A549 (cell line): ENCODE measurements around the gene BORCS6. TPM values are rescaled to one million over a fixed set of nuclear protein-coding genes. Genes with fewer than 3 reads are reported as not detected.

ENCODE experiments used
- ATAC-seq, 2 experiments: fragments of 200-7000 bp in 1 of 2; fragments of >200 bp in 1 of 2; cut with Nextera tagmentation in 1 of 2; cut with Tn5 transposase in 1 of 2; 3 replicates each; pipeline versions ENCODE4 v1.8.0 to v1.9.1; 2018 to 2020; ENCODE audit warnings: mild to moderate bottlenecking in 1 of 2, moderate library complexity in 1 of 2
- CTCF ChIA-PET: fragments of 300-600 bp; sonication (Branson Sonifier 250); formaldehyde crosslinking; extraction: SDS; loops from one replicate; lab custom pipeline; 2021; ENCODE audit warnings: antibody characterized with exemption, inconsistent platforms; lab: Yijun Ruan, JAX
- POLR2A ChIA-PET: fragments of 350-600 bp; formaldehyde crosslinking; extraction: SDS; loops from one replicate; lab custom pipeline; 2021; ENCODE audit warnings: antibody characterized with exemption, inconsistent platforms; lab: Yijun Ruan, JAX
- DNase-seq, 2 experiments: peaks; one replicate each; pipeline versions ENCODE4 v3.0.0 to v3.0.0-alpha.2; 2011 to 2016; ENCODE audit warnings: low read depth in 1 of 2, low spot score in 1 of 2
- FAIRE-seq: peaks from 2 replicates; lab custom pipeline; 2011; peaks lifted over from hg19 to GRCh38; lab: Jason Lieb, UNC
- H3K27ac ChIP-seq, 2 experiments: fragments of >200 bp; sonication (Bioruptor Twin); formaldehyde crosslinking; 3 replicates each; pipeline ENCODE4 v1.5.1; 2016 to 2017
- H3K4me1 ChIP-seq: fragments of >200 bp; sonication (Bioruptor Twin); formaldehyde crosslinking; 3 replicates; pipeline ENCODE4 v1.6.1; 2016
- H3K4me2 ChIP-seq: fragments of >200 bp; sonication (Bioruptor Twin); formaldehyde crosslinking; 3 replicates; pipeline ENCODE4 v1.6.1; 2016
- H3K4me3 ChIP-seq: fragments of >200 bp; sonication (Bioruptor Twin); formaldehyde crosslinking; 3 replicates; pipeline ENCODE4 v1.5.1; 2016
- H3K9me3 ChIP-seq: fragments of >200 bp; sonication (Bioruptor Twin); formaldehyde crosslinking; 3 replicates; pipeline ENCODE4 v1.6.1; 2016
- CBX2 ChIP-seq: fragments of 200-600 bp; sonication (generic); IDR thresholded peaks from 2 replicates; pipeline ENCODE4 v1.6.1; 2016; ENCODE audit warnings: low read depth, mild to moderate bottlenecking, borderline replicate concordance
- CEBPB ChIP-seq, 2 experiments: fragments of >200 bp in 1 of 2; sonication (Bioruptor Twin) in 1 of 2; formaldehyde crosslinking in 1 of 2; IDR thresholded peaks; 2 replicates each; pipeline ENCODE4 v1.6.1; 2012 to 2016
- EHMT2 ChIP-seq: fragments of 200-600 bp; sonication (generic); IDR thresholded peaks from 2 replicates; pipeline ENCODE4 v1.6.1; 2016; ENCODE audit warnings: antibody characterized with exemption, low read depth, mild to moderate bottlenecking, moderate library complexity
- FOSL2 ChIP-seq, 2 experiments: fragments of 450-650 bp in 1 of 2; fragments of >200 bp in 1 of 2; sonication (Bioruptor Twin) in 1 of 2; formaldehyde crosslinking; IDR thresholded peaks; 2 replicates each; pipeline versions ENCODE4 v1.5.0 to v1.6.1; 2016 to 2020; ENCODE audit warnings: mild to moderate bottlenecking in 1 of 2, moderate library complexity in 1 of 2
- HEYL ChIP-seq: fragments of 250-450 bp; sonication (Bioruptor Pico); IDR thresholded peaks from 2 replicates; pipeline ENCODE4 v1.8.0; 2021; ENCODE audit warnings: mild to moderate bottlenecking, moderate library complexity
- JUN ChIP-seq, 2 experiments: fragments of >200 bp; sonication (Bioruptor Twin); formaldehyde crosslinking; IDR thresholded peaks; 2 replicates in 1 of 2; 3 replicates in 1 of 2; pipeline ENCODE4 v1.6.1; 2016 to 2017
- KDM5A ChIP-seq: fragments of 200-600 bp; sonication (generic); IDR thresholded peaks from 2 replicates; pipeline ENCODE4 v1.6.1; 2016; ENCODE audit warnings: antibody characterized with exemption, mild to moderate bottlenecking
- MAFK ChIP-seq: fragments of 450-650 bp; IDR thresholded peaks from 2 replicates; pipeline ENCODE4 v1.6.1; 2014; ENCODE audit not compliant: partially characterized antibody
- PHF8 ChIP-seq: fragments of 200-600 bp; sonication (generic); IDR thresholded peaks from 2 replicates; pipeline ENCODE4 v1.6.1; 2016; ENCODE audit warnings: low read depth, mild to moderate bottlenecking, antibody characterized with exemption, moderate library complexity, borderline replicate concordance
- POLR2A ChIP-seq: IDR thresholded peaks from 2 replicates; pipeline ENCODE4 v1.6.1; 2012; ENCODE audit warnings: mild to moderate bottlenecking, low read length
- RARB ChIP-seq: fragments of 250-450 bp; sonication (Bioruptor Pico); IDR thresholded peaks from 2 replicates; pipeline ENCODE4 v1.8.0; 2021; ENCODE audit warnings: mild to moderate bottlenecking, moderate library complexity
- SMC3 ChIP-seq: fragments of >200 bp; sonication (Bioruptor Twin); formaldehyde crosslinking; IDR thresholded peaks from 3 replicates; pipeline ENCODE4 v1.6.1; 2018; ENCODE audit warnings: inconsistent platforms
- SREBF2 ChIP-seq: fragments of 450-650 bp; IDR thresholded peaks from 2 replicates; pipeline ENCODE4 v1.6.1; 2014; ENCODE audit warnings: mild to moderate bottlenecking, moderate library complexity
- TP53 ChIP-seq: fragments of 250-450 bp; sonication (Bioruptor Pico); IDR thresholded peaks from 2 replicates; pipeline ENCODE4 v1.5.0; 2021; ENCODE audit warnings: mild to moderate bottlenecking, moderate library complexity
- ZC3H11A ChIP-seq: fragments of 450-650 bp; IDR thresholded peaks from 2 replicates; pipeline ENCODE4 v1.6.1; 2014; ENCODE audit warnings: antibody characterized with exemption, mild to moderate bottlenecking
- WGBS: methylation state at CpG from one replicate; pipeline ENCODE4 v1.1.6; 2017; ENCODE audit errors: missing lambda C conversion rate; 5-methylcytosine and 5-hydroxymethylcytosine counted together
- polyA plus RNA-seq, 4 experiments: library from polyadenylated mRNA; depleted of rRNA in 3 of 4; stranded (reverse); fragments of >200 nt; fragmentation: RNase III in 1 of 4; extraction: RNeasy Plus Mini Kit Qiagen cat#74134 plus additional on column Dnase treatment in 1 of 4; gene quantifications; 2 replicates in 3 of 4; 3 replicates in 1 of 4; pipeline ENCODE4 v1.2.3, GENCODE V29; 2011 to 2017
- TF ChIP-seq, protein P1 (sequence below): IDR thresholded peaks from 2 replicates; pipeline ENCODE4 v1.6.1; 2012
- TF ChIP-seq, protein P2 (sequence below): IDR thresholded peaks from 2 replicates; pipeline ENCODE4 v1.6.1; 2012; ENCODE audit warnings: low read depth, borderline replicate concordance
- TF ChIP-seq, protein P3 (sequence below): fragments of >200 bp; sonication (Bioruptor Twin); formaldehyde crosslinking; IDR thresholded peaks from 3 replicates; pipeline ENCODE4 v1.6.1; 2016
- TF ChIP-seq, protein P4 (sequence below): fragments of 250-450 bp; sonication (Bioruptor Pico); IDR thresholded peaks from 2 replicates; pipeline ENCODE4 v1.5.0; 2020; ENCODE audit warnings: low read depth, mild to moderate bottlenecking, moderate library complexity

The BORCS6 gene
- polyA plus RNA-seq, 2 of the 4 experiments (the other 2 are of a cell fraction), result 3.0 to 6.6 TPM

DNA sequence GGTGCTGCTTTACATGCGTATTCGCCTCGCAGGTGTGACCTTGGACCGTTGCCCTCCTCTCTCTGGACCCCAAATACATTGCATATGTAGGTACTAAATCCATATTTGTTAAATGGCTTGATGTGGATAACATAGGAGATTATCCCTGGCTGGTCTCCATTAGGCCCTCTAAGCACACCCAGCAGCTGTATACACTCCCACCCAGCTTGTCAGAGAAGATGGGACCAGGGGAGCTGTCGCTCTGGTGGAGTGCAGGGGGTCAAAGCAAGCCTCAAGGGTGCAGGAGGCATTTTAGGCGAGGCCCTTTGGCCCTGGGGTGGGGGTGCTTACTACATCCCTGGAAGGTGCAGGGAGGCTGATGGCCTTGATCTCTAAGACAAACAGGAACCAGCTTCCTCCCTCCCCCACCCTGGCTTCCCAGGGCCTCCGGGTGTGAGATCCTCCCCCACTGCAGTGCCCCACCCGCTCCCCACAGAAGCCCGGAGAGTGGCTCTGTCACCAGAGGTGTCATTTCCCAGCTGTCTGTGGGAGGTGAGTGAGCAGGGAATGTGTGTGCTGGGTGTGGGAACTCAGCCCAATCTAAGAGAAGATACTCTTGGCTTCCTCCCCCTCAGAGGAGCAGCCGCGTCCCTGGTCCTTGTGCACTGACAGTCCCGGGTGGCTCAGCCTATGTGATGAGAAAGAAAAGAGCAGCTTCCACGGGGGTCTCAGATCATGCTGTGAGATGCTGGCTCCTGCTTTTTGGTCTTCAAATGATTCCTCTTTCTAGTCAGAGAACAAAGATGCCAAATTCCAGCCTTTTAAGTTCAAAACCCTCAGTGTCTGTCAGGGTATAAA lies 25.8 kb downstream of the BORCS6 start:
- Histone ChIP-seq H3K27ac (peak overlapping the region; percentile 92 to 98), H3K4me3 (no peak overlapping the region)
- no peak for FAIRE-seq
- DNase-seq, result peak; percentile 48 to 76
- ChIA-PET CTCF (interaction anchor here (0.8 to 7.5 kb wide), 6 partner anchors 9 to 90 kb away, joined by 3 to 116 read pairs (median 6); partner anchors contain the start of genes ALOXE3 and HES7), POLR2A (interaction anchor here (0.6 to 1.5 kb wide), 3 partner anchors 9 to 285 kb away, joined by 3 to 22 read pairs (median 3); no protein-coding TSS in a partner anchor)
- 26% methylated on average over 11 of the region's 13 CpGs for WGBS
- TF ChIP-seq JUN (IDR thresholded peaks at IDR 0.05), result 0 out of 5 replicates have a peak, but pooled peaks of 1 of the 2 experiments have one; percentile 49
- TF ChIP-seq, protein P1, sequence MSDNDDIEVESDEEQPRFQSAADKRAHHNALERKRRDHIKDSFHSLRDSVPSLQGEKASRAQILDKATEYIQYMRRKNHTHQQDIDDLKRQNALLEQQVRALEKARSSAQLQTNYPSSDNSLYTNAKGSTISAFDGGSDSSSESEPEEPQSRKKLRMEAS, result 0 out of 2 replicates have a peak, but pooled peaks have one; percentile 35
- no peak for TF ChIP-seq EHMT2
- TF ChIP-seq, all 56 proteins: peak for 2
- Histone ChIP-seq H3K4me2 (peak overlapping the region; percentile 85), H3K9me3 (no peaks in the 10 kb centered on the region), H3K4me1 (peaks cover 34% of the 10 kb centered on the region)
- ATAC-seq, result peak; percentile 33 to 57; a peak in 5 of 6 replicates

DNA sequence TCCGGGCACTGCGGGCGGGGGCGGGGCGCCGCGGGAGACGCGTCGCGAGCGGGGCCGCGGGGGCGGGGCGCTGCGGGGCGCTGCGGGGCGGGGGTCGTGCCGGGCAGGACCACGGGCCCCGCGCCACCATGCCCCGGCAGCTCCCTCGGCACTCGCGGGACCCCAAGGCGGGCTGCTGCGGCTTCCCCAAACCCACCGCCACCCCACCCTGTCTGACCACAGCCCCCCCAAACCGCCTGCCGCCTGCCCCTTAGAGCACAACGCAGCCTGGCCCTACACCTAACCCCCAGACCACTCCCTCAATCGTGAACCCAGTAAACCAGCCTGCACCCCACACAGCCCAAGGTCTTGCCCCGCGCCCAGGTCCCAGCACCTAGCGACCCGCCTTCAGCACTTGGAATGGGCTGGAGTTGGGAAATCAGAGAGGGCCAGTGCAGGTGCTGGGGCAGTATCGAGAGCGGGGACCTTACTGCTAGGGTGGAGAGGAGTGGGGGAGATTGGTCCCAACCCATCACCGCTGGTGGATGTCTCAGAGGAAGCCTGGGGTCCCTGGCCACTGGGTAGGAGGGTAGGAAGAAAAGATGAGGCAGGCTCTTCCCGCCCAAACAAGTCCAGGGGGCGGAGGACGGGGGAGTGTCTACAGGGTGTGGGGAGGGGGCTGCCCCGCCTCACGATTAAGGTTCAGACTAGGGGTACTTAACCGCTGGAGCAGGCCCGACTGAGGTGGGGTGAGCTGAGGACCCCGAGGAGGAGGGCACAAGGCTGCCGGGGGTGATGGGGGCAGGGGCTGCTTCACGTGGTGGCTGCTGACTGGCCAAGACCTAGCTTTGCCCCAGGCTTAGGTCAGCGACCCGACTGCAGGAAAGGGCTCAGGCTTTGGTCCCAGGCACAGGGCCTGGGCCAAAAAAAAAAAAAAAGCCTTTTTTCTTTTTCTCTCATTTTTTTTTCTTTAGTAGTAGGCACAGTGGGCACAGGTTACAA lies 26.7 kb downstream of the BORCS6 start:
- DNase-seq (peak in 1 of 2 experiments; percentile 46), FAIRE-seq (no peak), ATAC-seq (peak; percentile 39 to 52)
- H3K9me3 ChIP-seq, result no peaks in the 10 kb centered on the region
- peak overlapping the region; percentile 85 for H3K4me2 ChIP-seq
- peak overlapping the region; percentile 92 to 98 for H3K27ac ChIP-seq
- ChIA-PET POLR2A (interaction anchor here (0.6 to 1.5 kb wide), 4 partner anchors 10 to 284 kb away, joined by 3 to 22 read pairs (median 3); no protein-coding TSS in a partner anchor), CTCF (interaction anchor here (0.6 to 19.5 kb wide), 7 partner anchors 10 to 89 kb away, joined by 3 to 601 read pairs (median 6); partner anchors contain the start of genes ALOXE3 and HES7)
- TF ChIP-seq, protein P1, result peak; percentile 46
- TF ChIP-seq, protein P2, sequence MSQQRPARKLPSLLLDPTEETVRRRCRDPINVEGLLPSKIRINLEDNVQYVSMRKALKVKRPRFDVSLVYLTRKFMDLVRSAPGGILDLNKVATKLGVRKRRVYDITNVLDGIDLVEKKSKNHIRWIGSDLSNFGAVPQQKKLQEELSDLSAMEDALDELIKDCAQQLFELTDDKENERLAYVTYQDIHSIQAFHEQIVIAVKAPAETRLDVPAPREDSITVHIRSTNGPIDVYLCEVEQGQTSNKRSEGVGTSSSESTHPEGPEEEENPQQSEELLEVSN, result peak; percentile 85
- TF ChIP-seq CEBPB (IDR thresholded peaks at IDR 0.05) (peak in 1 of 2 experiments; percentile 63; a peak in 1 of 4 replicates), RARB (peak; percentile 55; the same call in 1 of the 2 replicates), JUN (IDR thresholded peaks at IDR 0.05) (peak; percentile 20 to 74; a peak in 3 of 5 replicates), SMC3 (no peak), MAFK (no peak)
- TF ChIP-seq, protein P3, sequence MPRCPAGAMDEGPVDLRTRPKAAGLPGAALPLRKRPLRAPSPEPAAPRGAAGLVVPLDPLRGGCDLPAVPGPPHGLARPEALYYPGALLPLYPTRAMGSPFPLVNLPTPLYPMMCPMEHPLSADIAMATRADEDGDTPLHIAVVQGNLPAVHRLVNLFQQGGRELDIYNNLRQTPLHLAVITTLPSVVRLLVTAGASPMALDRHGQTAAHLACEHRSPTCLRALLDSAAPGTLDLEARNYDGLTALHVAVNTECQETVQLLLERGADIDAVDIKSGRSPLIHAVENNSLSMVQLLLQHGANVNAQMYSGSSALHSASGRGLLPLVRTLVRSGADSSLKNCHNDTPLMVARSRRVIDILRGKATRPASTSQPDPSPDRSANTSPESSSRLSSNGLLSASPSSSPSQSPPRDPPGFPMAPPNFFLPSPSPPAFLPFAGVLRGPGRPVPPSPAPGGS, result peak; percentile 18; the same call in 1 of the 3 replicates
- peaks cover 38% of the 10 kb centered on the region for H3K4me1 ChIP-seq
- 26% methylated on average over 22 of the region's 55 CpGs for WGBS
- peak overlapping the region; percentile 65 for H3K4me3 ChIP-seq

DNA sequence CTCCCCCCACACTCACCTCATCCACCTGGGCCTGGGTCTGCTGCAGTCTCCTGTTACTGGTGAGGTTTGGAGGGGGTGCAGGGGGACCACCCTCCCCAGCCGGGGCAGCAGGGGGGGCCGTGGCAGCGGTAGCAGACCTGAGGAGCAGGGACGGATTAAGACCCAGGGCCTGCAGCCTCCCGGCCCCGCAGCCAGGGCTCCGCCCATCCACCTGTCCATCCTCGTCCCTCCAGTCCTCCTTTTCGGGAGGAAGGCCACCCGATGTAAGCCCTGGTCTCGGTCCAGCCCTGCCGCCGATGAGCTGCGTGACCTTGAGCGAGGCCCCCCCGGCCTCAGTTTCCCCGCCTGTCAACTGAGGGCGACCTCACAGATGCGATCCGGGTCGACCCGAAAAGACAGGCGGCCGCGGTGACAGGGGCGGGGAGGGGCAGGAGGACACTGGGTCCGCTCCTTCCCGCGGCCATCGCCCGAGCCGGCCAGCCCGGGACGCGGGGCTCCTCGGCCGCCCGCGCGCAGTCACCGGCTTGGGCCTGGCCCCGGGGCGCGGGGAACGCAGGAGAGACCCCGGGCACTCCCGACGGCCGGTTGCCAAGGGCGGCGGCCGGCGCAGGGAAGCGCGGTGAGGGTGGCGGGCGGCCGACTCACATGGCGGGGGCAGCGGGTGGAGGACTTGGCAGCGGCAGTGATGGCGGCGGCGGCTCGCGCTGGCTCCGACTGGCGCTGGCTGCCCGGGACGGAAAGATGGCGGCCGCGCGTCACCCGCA lies 27.6 kb downstream of the BORCS6 start, which contains the start of gene VAMP2:
VAMP2 (minus strand) TSS at position 716 of the 764 bp plus-strand sequence; CDS start at position 647, 69 bp downstream.
- peak within 1 kb of the TSS; percentile 85 for H3K4me2 ChIP-seq
- DNase-seq (peak; percentile 56 to 74), ATAC-seq (peak; percentile 52 to 67), FAIRE-seq (no peak)
- no peaks in the 10 kb centered on the region for H3K9me3 ChIP-seq
- ChIA-PET POLR2A (interaction anchor here (0.8 kb wide), 1 partner anchor 11 kb away, joined by 3 read pairs; no protein-coding TSS in a partner anchor), CTCF (interaction anchor here (3.4 to 19.5 kb wide), 3 partner anchors 11 to 41 kb away, joined by 11 to 601 read pairs (median 116); partner anchors contain the start of genes ALOXE3 and HES7)
- H3K4me3 ChIP-seq, result peak within 1 kb of the TSS; percentile 65
- WGBS, result 3% methylated on average over 24 of the region's 75 CpGs
- H3K4me1 ChIP-seq, result peaks cover 38% of the 10 kb centered on the region
- H3K27ac ChIP-seq, result peak within 1 kb of the TSS; percentile 92 to 98
- no peak for TF ChIP-seq SREBF2
- TF ChIP-seq, protein P1, result peak; percentile 33; the same call in 1 of the 2 replicates
- no peak for TF ChIP-seq RARB
- TF ChIP-seq, protein P4, sequence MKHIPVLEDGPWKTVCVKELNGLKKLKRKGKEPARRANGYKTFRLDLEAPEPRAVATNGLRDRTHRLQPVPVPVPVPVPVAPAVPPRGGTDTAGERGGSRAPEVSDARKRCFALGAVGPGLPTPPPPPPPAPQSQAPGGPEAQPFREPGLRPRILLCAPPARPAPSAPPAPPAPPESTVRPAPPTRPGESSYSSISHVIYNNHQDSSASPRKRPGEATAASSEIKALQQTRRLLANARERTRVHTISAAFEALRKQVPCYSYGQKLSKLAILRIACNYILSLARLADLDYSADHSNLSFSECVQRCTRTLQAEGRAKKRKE (CRISPR knock-in tag), result peak; percentile 50; the same call in 1 of the 2 replicates
- TF ChIP-seq FOSL2 (IDR thresholded peaks at IDR 0.05), result no peak
- peak; percentile 15; the same call in 1 of the 2 replicates for TF ChIP-seq FOSL2 (CRISPR knock-in tag; IDR thresholded peaks at IDR 0.05)
- peak; percentile 94 for TF ChIP-seq PHF8
- peak; percentile 86 to 93; a peak in 4 of 5 replicates for TF ChIP-seq JUN (IDR thresholded peaks at IDR 0.05)
- no peak for TF ChIP-seq EHMT2
- TF ChIP-seq HEYL (CRISPR knock-in tag), result no peak
- TF ChIP-seq, protein P3, result peak; percentile 70; the same call in 2 of the 3 replicates
- TF ChIP-seq TP53, result 0 out of 2 replicates have a peak, but pooled peaks have one; percentile 31
- TF ChIP-seq POLR2A, result peak; percentile 89
- TF ChIP-seq ZC3H11A, result no peak
- no peak for TF ChIP-seq CBX2
- TF ChIP-seq KDM5A, result no peak
